SK-N-MC (cell line): ENCODE results near the gene TMEM185A.

ENCODE experiments used
- EZH2 ChIP-seq: fragments of 200-600 bp; sonication (generic); IDR thresholded peaks from one replicate; pipeline ENCODE4 v1.6.1; 2017; ENCODE audit warnings: antibody characterized with exemption
- POLR2AphosphoS5 ChIP-seq: IDR thresholded peaks from 2 replicates; pipeline ENCODE4 v1.6.1; 2012; ENCODE audit warnings: mild to moderate bottlenecking, low read depth, low read length, borderline replicate concordance

DNA sequence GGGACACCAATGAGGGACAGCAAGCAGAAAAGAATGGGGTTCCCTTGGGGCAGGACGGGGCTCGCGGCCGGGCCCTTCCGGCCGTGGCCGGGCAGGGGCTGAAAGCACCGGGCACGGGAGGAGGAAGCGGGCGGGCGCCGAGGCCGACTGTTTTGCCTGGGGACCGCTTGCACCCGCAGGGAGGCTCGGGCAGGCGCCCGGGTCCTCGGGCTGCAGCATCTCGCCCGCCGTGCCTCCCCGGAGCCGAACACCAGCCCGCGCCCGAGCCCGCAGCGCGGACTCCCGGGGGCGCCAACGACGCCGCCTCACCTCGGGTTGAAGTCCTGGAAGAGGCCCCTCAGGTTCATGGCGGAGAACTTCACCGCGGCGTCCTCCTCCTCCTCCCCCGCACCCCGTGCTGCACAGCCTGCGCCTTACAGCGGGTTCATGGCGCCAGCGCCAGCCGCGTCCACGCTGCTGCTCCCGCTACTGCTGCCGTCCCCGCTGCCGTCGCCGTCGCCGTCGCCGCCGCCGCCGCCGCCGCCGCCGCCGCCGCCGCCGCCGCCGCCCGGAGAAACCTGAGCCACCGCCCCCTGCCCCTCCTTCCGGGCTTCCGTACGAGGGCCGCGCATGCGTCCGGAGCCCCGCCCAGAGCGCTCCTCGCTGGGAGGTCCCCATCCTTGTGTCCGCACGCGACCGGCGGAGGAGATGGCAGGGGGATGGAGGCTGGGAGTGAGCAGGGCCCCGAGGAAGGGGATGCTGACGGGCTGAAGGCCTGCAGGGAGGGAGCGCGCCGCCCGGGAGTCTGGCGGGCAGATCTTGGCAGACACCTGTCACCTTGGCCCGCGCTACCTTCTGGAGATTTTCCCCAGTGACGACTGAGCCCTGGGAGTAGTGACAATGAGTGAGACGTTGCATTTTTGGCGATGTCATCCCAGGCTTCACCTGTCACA is at the start of gene TMEM185A:
- no peak; the same call in 1 of the 2 replicates for TF ChIP-seq POLR2AphosphoS5
- TF ChIP-seq EZH2: no peak
